VCaP (cell line): ENCODE results near the gene GJC1.

Experiments used
- H3K27ac ChIP-seq: fragments of 450-650 bp; 2 replicates; pipeline ENCODE4 v1.5.1; 2017
- CTCF ChIP-seq: fragments of 450-650 bp; conservative IDR thresholded peaks from 2 replicates; pipeline ENCODE4 v1.5.1; 2017; ENCODE audit warnings: mild to moderate bottlenecking, moderate library complexity

The GJC1 gene

GRCh38 chr17:44808156-44808555 lies 21.9 kb downstream of the GJC1 start:
- no peak for TF ChIP-seq CTCF
- no peak overlapping the region for H3K27ac ChIP-seq

- H3K27ac ChIP-seq: no peak overlapping the region
- no peak for TF ChIP-seq CTCF
These were observed 22.3 kb downstream of the GJC1 start for GRCh38 chr17:44807817-44808155.

- TF ChIP-seq CTCF: no peak
- H3K27ac ChIP-seq: no peak overlapping the region
These were observed 22.8 kb downstream of the GJC1 start for GRCh38 chr17:44807093-44807816.

- no peak for TF ChIP-seq CTCF
- no peak overlapping the region for H3K27ac ChIP-seq
These were observed 25.6 kb downstream of the GJC1 start for GRCh38 chr17:44804302-44805089.

- TF ChIP-seq CTCF: no peak
- no peak overlapping the region for H3K27ac ChIP-seq
These were observed 28.2 kb downstream of the GJC1 start for GRCh38 chr17:44801880-44802279.

- no peak overlapping the region for H3K27ac ChIP-seq
- no peak for TF ChIP-seq CTCF
These were observed 31.7 kb downstream of the GJC1 start for GRCh38 chr17:44798356-44798755.

- no peak for TF ChIP-seq CTCF
- H3K27ac ChIP-seq: no peak overlapping the region
These were observed 32.3 kb downstream of the GJC1 start for GRCh38 chr17:44797802-44798201.
